ENCODE data around the gene LYPD6.

GRCh38 chr2:149464396-149464795 lies 134.0 kb downstream of the LYPD6 start:
- no peak for TF ChIP-seq POLR2A (IDR thresholded peaks at IDR 0.05)
- TF ChIP-seq CTCF (IDR thresholded peaks at IDR 0.05): no peak
